Astrocyte (in vitro differentiated cells and primary cell): ENCODE data around the gene TMIE.

Experiments
- CTCF ChIP-seq: IDR thresholded peaks from 2 replicates; pipeline ENCODE4 v1.5.1; 2011; ENCODE audit warnings: low read depth, mild to moderate bottlenecking, inconsistent platforms, low read length, moderate library complexity; ENCODE audit not compliant: insufficient read depth
- EZH2 ChIP-seq: IDR thresholded peaks from 2 replicates; pipeline ENCODE4 v1.6.1; 2012; ENCODE audit warnings: mild to moderate bottlenecking, low read length, inconsistent platforms; ENCODE audit not compliant: insufficient read depth

- no peak for TF ChIP-seq CTCF
- TF ChIP-seq EZH2 = no peak
These were observed 10.6 kb downstream of the TMIE start for GRCh38 chr3:46711760-46712159.
